Stomach (tissue), 4 donors: ENCODE results near the gene PCDHGA7.

Experiments used
- CTCF ChIP-seq, 7 experiments: fragments of 450-650 bp in 4 of 7; fragments of 200-600 bp in 3 of 7; sonication (generic) in 3 of 7; IDR thresholded peaks; one replicate each; pipeline ENCODE4 v1.5.1; 2016 to 2019; ENCODE audit warnings: antibody characterized with exemption in 7 of 7, control low read depth in 2 of 7, mild to moderate bottlenecking in 1 of 7
- POLR2A ChIP-seq, 4 donors: fragments of 450-650 bp; IDR thresholded peaks; one replicate each; pipeline ENCODE4 v1.6.1; 2016; ENCODE audit warnings: antibody characterized with exemption in 4 of 4, control low read depth in 2 of 4, mild to moderate bottlenecking in 1 of 4, moderate library complexity in 1 of 4

GRCh38 chr5:141356950-141357349 lies 25.6 kb upstream of the PCDHGA7 start:
- TF ChIP-seq CTCF (IDR thresholded peaks at IDR 0.05) (no peak), POLR2A (IDR thresholded peaks at IDR 0.05) (no peak)
